Hematopoietic multipotent progenitor cell treated with erythropoietin and hydrocortisone succinate and interleukin-3 and kit ligand, for 4 days (in vitro differentiated cells): Measurements from ENCODE around the gene COX6B1.
A peak's percentile ranks its signal among the peaks of the same experiment; 100 is the strongest.
"Not testable (repeated sequence)": the region's sequence is repeated elsewhere in the genome, so short reads cannot be mapped to it uniquely, and the experiment has no call there.

Experiments
- DNase-seq: peaks from one replicate; pipeline ENCODE4 v3.0.0-alpha.2; 2015

The COX6B1 gene, protein sequence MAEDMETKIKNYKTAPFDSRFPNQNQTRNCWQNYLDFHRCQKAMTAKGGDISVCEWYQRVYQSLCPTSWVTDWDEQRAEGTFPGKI

DNA sequence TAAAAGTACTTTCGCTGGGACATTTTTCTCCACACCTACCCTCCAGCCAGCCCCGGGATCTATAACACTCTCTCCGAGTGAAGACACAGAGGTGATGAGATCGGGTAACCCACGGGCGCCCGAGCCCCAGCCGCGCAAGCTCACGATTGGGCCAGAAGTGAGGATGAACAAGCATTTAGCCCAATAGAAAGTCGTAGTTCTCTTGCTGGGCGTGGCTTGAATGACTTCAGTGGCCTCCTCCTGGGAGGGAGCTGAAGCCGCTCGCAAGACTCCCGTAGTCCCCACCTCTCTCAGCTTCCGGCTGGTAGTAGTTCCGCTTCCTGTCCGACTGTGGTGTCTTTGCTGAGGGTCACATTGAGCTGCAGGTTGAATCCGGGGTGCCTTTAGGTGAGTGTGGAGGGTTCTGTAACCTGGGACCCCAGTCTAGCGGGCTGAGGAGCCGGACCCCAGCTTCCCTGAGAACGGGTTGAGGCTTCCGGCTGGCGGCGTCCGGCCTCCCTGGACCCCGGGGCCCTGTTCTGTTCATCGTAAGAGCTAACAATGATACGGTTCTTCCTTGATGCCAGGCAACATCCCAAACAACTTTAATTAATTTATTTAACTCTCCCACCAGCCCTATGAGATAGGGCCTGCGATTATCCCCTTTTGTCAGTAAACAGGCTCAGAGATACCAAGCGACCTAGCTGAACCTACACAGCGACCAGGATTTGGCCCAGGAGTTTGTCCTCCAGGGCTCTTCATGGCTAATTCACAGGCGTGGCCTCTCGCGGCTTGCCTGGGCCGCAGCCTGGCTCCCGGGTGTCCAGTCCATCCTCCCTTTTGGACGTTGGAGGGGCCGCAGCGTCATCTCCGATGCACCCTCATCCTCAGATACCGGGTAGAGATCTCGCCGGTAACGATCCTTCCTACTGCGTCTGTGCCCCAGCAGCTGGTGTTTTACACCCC, at the start of gene COX6B1:
TSS of gene COX6B1 (plus strand) at position 307 of the 945 bp plus-strand sequence. CDS start 2,921 bp downstream, outside the sequence.
- peak; percentile 100 for DNase-seq

DNA sequence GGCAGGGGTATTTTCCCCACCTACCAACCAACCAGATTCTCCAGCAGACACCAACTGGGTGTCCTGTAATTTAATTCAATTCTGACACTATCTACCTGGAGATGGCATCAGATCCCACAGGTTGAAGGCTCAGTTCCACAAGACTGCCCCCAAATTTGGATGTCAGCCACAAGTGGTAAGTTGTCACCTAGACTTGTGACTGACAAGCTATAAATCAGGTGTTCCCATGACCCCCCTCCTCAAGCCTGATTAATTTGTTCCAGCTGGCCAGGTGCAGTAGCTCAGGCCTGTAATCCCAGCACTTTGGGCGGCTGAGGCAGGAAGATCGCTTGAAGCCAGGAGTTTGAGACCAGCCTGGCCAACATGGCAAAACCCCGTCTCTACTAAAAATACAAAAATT, 46.2 kb upstream of the COX6B1 start:
- no peak for DNase-seq

DNA sequence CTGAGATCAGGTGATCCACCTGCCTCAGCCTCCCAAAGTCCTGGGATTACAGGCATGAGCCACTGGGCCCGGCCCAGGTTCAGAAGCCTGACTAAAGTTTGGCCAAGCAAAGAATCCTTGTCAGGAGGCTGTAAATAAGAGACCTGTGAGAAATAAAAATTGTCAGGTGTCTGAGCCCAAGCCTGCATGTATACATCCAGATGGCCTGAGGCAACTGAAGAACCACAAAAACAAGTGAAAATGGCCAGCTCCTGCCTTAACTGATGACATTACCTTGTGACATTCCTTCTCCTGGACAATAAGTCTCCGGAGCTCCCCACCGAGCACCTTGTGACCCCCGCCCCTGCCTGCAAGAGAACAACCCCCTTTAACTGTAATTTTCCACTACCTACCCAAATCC, 43.7 kb upstream of the COX6B1 start:
- not testable (repeated sequence) for DNase-seq

DNA sequence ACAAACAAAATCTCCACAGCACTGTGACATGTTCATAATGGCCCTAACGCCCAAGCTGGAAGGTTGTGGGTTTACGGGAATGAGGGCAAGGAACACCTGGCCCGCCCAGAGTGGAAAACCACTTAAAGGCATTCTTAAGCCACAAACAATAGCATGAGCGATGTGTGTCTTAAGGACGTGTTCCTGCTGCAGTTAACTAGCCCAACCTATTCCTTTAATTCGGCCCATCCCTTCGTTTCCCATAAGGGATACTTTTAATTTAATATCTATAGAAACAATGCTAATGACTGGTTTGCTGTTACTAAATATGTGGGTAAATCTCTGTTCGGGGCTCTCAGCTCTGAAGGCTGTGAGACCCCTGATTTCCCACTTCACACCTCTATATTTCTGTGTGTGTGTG, 41.0 kb upstream of the COX6B1 start:
- not testable (repeated sequence) for DNase-seq

DNA sequence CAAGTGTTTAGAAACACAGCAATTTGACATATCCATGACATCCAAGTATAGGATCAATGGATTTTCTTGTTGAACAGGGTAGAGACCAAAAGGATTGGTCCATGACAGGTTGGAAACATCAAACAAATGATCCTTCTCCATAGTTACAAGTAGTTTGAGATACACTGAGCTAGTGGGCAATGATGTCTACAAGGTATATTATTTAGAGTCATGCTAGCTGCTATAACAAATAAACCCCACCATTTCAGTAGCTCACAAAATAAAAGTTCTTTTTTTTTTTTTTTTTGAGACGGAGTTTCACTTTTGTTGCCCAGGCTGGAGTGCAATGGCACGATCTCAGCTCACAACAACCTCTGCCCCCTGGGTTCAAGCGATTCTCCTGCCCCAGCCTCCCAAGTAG, 40.5 kb upstream of the COX6B1 start:
- no peak for DNase-seq

DNA sequence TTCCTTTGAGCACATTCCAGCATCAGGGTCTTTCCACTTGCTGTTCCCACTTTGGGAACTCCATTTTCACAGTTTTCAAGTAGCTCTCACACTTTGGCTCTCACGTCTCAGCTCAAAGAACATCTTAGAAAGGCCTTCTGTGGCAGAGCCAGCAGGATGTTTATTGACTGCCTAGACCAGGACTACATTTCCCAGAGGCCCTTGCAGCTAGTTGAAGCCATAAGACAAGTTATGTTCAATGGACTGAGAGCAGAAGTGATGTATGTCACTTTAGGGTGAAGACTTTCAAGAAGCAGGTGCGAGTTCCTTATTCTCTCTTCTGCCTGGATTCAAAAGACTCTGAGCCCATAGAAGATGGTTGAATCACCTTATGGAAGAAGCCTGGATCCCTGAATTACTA, 39.9 kb upstream of the COX6B1 start:
- DNase-seq: peak; percentile 44

DNA sequence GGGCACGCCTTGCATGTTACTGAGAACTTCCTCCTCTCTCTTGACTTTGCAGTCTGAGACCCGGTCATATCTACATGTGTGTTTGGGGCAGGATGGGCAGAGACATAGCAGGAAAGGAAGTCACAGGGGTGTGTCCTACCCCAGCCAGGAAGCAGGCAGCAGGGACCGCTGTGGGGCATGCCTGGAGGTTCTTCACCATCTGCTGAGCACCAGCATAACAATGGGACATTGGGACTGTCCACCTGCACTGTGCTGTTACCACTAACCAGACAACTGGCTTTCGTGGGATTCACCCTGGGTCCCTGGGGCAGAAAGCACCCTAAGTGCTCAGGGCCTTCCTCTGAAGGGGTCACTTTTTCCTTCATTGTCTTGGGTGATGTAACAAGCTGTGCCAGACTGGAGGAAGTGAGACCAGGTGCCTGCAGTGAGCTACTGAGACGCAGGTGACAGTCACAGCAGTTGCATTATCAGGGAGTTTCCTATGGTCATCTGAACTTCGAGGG, 38.2 kb upstream of the COX6B1 start:
- peak; percentile 81 for DNase-seq

DNA sequence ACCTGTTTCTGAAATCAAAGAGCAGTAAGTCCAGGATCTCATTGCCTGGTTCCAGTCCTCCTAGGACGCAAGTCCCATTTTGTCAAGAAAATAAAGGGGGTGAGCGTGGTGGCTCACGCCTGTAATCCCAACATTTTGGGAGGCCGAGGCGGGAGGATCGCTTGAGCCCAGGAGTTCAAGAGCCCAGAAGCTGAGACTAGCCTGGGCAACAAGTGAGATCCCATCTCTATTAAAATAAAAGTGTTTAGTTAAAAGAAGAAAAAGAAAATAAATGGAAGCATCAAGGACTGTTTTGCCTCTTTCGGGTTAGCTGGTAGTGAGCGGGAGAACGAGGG, 35.9 kb upstream of the COX6B1 start:
- DNase-seq: no peak

DNA sequence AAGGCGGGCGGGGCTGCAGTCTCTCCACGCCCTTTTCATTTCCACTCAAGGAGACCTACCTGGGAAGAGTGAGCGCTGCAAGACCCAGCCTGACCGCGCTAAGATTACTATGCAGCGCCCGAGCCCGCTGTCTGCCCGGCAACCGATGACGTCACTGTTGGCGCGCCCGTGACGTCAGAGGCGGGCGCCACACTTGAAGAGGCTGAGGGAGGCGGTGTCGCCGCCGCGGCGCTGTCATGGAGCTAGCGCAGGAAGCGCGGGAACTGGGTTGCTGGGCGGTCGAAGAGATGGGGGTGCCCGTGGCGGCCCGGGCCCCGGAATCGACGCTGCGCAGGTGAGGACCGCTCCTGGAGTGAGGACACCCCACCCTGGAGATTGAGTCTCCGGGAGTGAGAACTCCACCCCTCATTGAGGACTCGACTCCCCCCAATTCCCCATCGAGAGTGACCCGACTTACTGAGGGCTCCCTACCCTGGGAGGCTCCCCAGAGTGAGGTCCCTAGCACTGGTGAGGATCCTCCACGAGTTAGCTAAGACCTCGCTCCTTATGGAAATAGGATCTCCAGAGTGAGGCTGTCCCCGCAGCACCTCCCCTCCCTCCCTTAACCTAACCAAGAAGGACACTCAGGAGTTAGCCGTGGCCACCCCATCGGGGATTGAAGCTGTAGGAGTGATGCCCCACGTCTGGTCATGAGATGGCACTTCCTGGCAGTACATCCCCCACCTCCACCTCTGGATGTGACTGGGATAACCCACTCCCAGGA, 35.4 kb upstream of the COX6B1 start, which contains the start of gene HAUS5:
TSS of gene HAUS5 (plus strand) at position 177 of the 763 bp plus-strand sequence. CDS start at position 237, 60 bp downstream.
- peak; percentile 96 for DNase-seq

DNA sequence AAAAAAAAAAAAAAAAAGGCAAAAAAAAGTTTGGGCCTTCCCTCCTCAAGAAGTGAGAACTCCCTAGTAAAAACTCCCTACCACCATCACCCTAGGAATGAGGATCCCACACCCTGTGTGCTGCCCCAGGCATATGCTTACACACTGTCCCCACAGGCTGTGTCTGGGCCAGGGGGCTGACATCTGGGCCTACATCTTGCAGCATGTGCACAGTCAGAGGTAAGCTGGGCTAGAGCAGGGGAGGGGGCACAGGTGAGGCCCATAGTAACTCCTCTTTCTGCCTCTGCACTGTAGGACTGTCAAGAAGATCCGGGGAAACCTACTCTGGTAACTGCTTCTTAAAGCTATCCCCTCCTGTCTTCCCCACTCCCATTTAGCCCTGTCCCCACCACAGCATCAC, 34.5 kb upstream of the COX6B1 start:
- DNase-seq: no peak

DNA sequence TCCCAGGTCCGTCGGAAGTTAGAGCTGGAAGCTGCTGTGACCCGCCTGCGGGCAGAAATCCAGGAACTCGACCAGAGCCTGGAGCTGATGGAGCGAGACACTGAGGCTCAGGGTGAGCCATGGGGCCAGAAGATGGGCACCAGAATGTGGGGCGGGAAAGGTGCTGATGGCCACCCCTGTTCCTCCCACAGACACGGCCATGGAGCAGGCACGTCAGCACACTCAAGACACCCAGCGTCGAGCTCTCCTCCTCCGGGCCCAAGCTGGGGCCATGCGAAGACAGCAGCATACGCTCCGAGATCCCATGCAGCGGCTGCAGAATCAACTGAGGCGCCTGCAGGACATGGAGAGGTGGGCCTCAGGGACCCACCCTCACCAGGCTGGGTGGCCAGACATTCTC, 33.1 kb upstream of the COX6B1 start:
- DNase-seq: no peak

DNA sequence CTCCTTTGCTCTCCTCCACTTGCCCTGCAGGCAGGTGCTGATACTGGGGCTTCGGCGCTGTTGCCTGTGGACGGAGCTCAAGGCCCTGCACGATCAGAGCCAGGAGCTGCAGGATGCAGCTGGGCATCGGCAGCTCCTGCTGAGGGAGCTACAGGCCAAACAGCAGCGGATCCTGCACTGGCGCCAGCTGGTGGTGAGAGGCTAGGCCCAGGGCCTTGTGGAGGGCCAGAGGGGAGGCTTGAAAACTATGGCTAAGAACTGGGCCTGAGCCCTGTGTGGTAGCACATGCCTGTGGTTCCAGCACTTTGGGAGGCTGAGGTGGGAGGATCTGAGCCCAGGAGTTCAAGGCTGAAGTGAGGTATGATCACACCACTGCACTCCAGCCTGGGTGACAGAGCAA, 29.3 kb upstream of the COX6B1 start:
- DNase-seq: no peak

DNA sequence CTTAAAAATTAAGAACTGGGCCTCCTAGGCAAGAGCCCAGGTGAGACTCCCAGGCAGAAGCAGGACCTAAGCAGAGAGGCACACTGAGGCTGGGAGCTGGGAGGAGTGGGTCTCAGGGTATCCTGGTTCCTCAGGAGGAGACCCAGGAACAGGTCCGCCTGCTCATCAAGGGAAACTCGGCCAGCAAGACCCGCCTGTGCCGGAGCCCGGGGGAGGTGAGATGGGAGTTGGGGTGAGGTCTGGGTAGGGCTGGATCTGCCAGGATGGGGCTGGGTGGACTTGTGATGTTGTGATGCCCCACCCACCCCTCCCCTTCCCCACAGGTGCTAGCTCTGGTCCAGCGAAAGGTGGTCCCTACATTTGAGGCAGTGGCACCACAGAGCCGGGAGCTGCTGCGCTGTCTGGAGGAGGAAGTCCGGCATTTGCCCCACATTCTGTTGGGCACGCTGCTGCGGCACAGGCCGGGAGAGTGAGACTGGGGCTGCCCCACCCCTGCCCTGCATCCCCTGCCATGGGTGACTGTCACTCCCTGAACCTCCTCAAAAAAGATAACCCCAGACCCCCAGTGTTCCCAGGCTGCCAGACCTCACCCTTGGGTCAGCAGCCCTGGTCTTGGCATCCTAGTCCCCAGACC, 28.7 kb upstream of the COX6B1 start:
- DNase-seq: no peak

DNA sequence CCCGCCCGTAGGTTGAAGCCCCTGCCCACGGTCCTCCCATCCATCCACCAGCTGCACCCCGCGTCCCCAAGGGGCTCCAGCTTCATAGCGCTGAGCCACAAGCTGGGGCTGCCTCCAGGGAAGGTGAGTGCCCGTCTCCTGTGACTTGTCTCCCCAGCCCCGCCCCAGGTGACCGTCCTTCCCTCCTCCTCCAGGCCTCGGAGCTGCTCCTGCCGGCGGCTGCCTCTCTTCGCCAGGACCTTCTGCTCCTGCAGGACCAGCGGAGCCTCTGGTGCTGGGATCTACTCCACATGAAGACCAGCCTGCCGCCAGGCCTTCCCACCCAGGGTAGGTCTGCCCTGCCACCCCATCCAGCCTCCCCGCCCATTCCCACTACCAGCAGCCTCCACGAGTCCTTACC, 28.1 kb upstream of the COX6B1 start:
- no peak for DNase-seq

DNA sequence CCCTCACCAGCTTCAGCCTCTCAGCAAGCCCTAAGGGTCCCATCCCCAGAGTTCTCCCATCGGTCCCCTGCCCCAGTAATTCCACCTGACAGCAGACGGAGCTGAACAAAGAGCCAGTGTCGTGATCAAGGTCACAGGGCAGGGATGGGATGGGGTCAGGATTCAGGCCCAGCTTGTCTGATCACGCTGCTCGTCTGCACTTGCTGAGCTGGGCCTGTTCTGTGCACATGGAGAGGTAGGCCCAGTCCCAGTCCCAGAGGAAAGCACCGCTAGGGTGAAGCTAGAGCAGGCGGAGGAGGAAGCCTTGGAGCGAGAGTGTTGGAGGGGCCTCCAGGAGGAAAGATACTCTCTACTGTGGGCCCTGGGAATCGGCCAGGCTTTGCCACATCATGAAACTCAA, 26.4 kb upstream of the COX6B1 start:
- DNase-seq: no peak

DNA sequence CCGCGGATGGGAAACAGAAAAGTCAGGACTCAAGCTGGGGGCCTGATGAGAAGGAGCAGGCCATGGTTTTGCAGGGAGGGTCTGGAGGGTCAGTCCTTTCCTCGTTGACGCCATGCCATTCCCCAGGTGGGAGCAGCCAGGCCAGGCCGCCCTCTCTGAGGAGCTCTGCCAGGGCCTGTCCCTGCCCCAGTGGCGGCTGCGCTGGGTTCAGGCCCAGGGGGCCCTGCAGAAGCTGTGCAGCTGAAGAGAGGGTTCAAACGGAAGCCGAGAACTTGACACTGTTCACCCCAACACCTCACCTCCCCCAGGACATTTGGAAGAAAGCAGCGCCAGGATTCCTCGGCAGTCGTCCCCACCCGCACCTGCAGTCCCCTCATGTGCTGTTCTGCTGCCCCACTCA, 25.4 kb upstream of the COX6B1 start:
- DNase-seq: no peak

DNA sequence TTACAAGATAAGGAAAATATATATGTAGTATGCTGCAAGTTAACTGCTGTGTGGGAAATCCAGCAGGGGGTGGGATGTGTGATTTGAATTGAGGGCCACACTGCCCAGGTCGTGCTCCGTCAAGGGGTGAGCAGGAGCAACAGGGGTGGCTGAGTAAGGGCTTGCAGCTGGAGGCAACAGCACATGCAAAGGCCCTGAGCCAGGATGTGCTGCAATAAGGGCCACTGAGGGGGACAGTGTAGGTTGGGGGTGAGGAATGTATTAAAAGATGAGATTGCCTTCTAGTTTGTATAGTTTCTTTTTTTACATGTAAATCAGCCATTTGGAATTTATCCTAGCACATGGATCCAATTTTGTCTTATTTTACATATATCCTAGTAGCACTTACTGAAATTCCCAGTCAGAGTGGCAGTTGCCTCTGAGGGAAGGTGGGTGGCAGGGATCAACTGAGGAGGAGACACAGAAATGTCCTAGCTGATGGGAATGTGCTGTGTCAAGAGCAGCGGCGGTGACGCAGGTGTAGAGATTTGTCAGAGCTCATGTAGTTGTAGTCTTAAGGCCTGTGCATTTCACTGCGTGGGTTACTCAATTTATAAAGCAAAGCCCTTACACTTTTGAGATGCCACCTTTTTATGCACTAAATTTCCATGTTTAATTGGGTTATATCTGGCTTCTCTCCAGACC, 24.7 kb upstream of the COX6B1 start:
- DNase-seq: no peak

DNA sequence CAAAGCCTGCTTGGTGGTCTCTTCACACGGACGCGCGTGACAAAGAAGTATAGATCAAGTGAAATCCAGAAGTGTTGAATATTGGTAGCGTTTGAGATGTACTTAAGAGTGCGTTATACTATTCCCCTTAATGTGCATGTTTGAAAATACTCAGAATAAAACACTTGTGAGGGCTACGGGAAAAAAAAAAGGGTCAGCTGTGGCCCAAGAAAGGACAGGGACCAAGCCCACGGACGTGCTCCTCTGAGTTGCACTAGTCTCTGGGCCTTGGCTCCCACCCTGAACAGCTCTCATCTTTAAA, 19.9 kb upstream of the COX6B1 start:
- no peak for DNase-seq

DNA sequence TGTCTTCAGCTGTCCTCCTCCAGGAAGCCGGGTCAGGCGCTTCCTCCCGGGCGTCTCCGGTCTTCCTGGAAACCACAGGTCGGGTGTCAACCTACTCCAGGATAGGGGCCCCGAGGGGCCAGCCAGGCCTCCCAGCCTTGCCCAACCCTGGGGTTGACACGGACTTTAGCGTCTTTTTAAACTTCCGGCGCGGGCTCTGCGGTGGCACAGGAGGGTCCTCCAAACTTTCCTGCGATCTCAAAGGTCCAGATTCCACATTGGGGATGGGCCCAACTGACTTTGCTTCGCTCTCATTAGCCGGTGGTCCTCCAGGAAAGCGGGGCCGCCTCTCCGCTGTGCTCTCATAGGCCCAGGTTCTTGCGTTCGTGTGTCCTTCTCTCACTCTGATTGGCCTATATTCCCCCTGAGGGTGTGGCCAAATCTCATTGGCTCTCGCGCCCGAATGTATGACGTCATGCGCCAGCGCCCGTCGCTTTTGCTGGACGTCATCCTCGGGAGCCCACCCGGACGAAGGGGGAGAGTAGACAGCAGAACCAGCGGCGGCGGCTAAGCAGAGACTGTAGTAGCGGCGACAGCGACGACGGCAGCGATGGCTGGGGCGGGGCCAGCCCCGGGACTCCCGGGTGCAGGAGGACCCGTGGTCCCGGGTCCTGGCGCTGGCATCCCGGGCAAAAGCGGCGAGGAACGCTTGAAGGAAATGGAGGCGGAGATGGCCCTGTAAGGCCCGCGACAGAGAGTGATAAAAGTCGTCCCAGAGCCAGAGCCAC, 19.4 kb upstream of the COX6B1 start, which contains the start of gene RBM42:
TSS of gene RBM42 (plus strand) at position 472 of the 767 bp plus-strand sequence. CDS start at position 590, 118 bp downstream.
- DNase-seq: peak; percentile 100

DNA sequence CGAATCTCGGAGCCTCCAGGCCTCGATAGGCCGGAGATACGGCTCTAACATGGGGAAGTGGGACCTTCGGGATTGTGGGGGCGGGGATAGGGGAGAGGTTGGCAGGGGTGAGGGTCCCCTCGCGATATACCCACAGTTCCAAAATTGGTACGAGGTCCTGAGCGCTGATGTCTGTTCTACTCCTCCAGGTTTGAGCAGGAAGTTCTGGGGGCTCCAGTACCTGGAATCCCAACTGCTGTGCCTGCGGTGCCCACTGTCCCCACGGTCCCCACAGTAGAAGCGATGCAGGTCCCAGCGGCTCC, 18.8 kb upstream of the COX6B1 start:
- no peak for DNase-seq

DNA sequence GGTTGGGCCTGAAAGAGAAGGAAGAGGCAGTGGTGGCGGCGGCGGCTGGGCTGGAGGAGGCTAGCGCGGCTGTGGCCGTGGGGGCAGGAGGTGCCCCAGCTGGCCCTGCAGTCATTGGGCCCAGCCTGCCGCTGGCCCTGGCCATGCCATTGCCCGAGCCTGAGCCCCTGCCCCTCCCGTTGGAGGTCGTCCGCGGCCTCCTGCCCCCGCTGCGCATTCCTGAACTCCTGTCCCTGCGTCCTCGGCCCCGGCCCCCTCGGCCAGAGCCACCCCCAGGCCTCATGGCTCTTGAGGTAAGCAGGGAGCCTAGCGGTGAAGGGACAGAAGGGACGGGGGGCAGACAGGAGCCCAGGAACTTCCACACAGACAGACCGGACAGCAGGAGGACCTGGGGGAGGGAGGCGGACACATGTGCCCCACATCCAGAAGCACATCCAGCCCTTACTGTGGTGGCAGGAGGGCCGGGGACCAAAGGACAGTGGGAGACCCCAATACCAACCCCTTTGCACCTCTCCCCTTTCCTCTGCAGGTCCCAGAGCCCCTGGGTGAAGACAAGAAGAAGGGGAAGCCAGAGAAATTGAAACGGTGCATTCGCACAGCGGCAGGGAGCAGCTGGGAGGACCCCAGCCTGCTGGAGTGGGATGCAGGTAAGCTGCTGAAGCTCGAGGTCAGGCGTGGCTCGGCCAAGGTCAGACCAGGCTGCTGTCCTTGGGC, 14.2 kb upstream of the COX6B1 start:
- no peak for DNase-seq
